MCF 10A (cell line): ENCODE results near the gene MTREX. TPM values are rescaled to one million over a fixed set of nuclear protein-coding genes. Genes with fewer than 3 reads are reported as not detected.

Experiments used
- BruUV-seq: library from RNA; stranded (reverse); fragments of 400-500 nt; replicated peaks from 2 replicates; lab custom pipeline; 2021; lab: Mats Ljungman, UMichigan
- CTCF ChIA-PET: fragments of 300-600 bp; sonication (Branson Sonifier 250); formaldehyde crosslinking; extraction: SDS; loops from one replicate; lab custom pipeline; 2021; ENCODE audit warnings: antibody characterized with exemption, inconsistent platforms; lab: Yijun Ruan, JAX
- POLR2A ChIA-PET: fragments of 300-600, 350-650 bp; sonication (Branson Sonifier 250); formaldehyde crosslinking; extraction: SDS; loops from one replicate; lab custom pipeline; 2020; ENCODE audit warnings: antibody characterized with exemption, inconsistent platforms; lab: Yijun Ruan, JAX
- DNase-seq: peaks from one replicate; pipeline ENCODE4 v3.0.0-alpha.2; 2018; ENCODE audit not compliant: unreplicated experiment
- H3K27ac Mint-ChIP-seq: one replicate; pipeline ENCODE4 v1.8.0; 2022; ENCODE audit warnings: mild to moderate bottlenecking, low read depth, mixed read lengths; ENCODE audit not compliant: unreplicated experiment
- H3K27me3 Mint-ChIP-seq: one replicate; pipeline ENCODE4 v1.8.0; 2022; ENCODE audit warnings: mixed read lengths; ENCODE audit not compliant: insufficient read depth, unreplicated experiment
- H3K36me3 Mint-ChIP-seq: one replicate; pipeline ENCODE4 v1.8.0; 2022; ENCODE audit warnings: mild to moderate bottlenecking, moderate library complexity, mixed read lengths; ENCODE audit not compliant: insufficient read depth, unreplicated experiment
- H3K4me1 Mint-ChIP-seq: one replicate; pipeline ENCODE4 v1.8.0; 2022; ENCODE audit warnings: mixed read lengths; ENCODE audit not compliant: insufficient read depth, unreplicated experiment
- H3K4me3 Mint-ChIP-seq: one replicate; pipeline ENCODE4 v1.8.0; 2022; ENCODE audit warnings: mild to moderate bottlenecking, moderate library complexity, mixed read lengths; ENCODE audit not compliant: unreplicated experiment
- H3K9me3 Mint-ChIP-seq: one replicate; pipeline ENCODE4 v1.8.0; 2022; ENCODE audit warnings: mixed read lengths; ENCODE audit not compliant: unreplicated experiment
- intact Hi-C: fragments of 100-400 bp; cut with micrococcal nuclease; formaldehyde crosslinking; loops from 2 replicates; pipeline ENCODE4 v1.14.1; 2022
- total RNA-seq: library from RNA; stranded (reverse); gene quantifications from 2 replicates; pipeline ENCODE4 v1.2.3, GENCODE V29; 2022
- TF ChIP-seq, protein P1 (sequence below): fragments of 200-600 bp; IDR thresholded peaks from one replicate; pipeline ENCODE4 v1.8.0; 2022; ENCODE audit warnings: antibody characterized with exemption, mild to moderate bottlenecking; ENCODE audit not compliant: unreplicated experiment

The MTREX gene
- total RNA-seq, 1 experiment from 2014 or later = 118 TPM

DNA sequence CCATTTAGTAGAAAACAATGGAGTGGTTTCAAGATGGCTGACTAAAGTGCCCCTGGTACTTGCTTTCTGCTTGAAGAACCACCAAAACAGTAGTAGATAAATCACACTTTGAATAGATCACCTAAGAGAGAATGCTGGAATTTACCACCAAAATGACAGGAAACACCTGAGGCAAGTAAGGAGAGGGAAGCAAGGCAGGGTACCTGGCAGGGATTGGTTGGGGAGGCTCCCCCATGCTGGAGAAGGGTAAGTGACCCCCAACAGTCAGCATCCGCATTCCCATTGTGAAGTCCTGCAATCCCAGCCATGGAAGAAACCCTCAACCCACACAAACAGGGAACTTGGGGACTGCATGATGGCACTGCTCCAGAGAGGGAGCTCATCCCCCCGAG is 121.4 kb downstream of the MTREX start:
- Mint-ChIP-seq H3K36me3 (peaks cover 76% of the 10 kb centered on the region), H3K27ac (no peak overlapping the region), H3K9me3 (peaks cover 4% of the 10 kb centered on the region), H3K4me3 (no peak overlapping the region), H3K4me1 (no peaks in the 10 kb centered on the region), H3K27me3 (no peaks in the 10 kb centered on the region)
- TF ChIP-seq, protein P1, sequence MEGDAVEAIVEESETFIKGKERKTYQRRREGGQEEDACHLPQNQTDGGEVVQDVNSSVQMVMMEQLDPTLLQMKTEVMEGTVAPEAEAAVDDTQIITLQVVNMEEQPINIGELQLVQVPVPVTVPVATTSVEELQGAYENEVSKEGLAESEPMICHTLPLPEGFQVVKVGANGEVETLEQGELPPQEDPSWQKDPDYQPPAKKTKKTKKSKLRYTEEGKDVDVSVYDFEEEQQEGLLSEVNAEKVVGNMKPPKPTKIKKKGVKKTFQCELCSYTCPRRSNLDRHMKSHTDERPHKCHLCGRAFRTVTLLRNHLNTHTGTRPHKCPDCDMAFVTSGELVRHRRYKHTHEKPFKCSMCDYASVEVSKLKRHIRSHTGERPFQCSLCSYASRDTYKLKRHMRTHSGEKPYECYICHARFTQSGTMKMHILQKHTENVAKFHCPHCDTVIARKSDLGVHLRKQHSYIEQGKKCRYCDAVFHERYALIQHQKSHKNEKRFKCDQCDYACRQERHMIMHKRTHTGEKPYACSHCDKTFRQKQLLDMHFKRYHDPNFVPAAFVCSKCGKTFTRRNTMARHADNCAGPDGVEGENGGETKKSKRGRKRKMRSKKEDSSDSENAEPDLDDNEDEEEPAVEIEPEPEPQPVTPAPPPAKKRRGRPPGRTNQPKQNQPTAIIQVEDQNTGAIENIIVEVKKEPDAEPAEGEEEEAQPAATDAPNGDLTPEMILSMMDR = no peak
- ChIA-PET POLR2A (interaction anchor here (1.0 kb wide), 1 partner anchor 21 kb away, joined by 3 read pairs; no protein-coding TSS in a partner anchor), CTCF (interaction anchor here (0.7 kb wide), 1 partner anchor 13 kb away, joined by 3 read pairs; no protein-coding TSS in a partner anchor)
- BruUV-seq = no TSS peak
- intact Hi-C loops = no loop called here
- no peak for DNase-seq

DNA sequence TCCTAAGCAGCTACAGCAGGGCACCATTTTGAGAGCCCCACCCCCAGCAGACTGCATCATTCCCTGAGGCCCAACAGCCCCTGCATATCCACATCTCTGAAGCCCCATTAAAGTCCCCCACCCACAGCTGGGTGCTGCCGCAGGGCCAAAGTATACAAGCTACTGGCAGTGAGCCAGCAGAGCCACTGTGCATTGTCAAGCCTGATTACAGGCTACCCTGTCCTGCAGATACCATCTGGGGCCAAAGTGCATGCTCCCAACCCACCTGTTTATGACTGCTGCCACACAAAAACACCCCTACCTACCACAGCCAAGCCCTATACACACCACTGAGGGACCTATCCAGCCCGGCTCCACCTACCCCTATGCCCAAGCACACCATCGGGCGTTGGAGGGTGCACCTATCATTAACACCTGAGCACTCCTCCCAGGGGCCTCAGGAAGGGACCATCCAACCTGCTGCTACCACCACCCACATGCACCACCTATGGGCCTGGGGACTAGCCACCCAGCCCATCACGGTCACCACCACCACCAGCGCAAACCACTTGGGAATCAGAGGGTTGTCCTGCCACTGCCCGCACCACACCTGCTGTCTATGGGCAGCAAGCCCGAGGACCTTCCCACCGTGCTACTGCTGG is 121.9 kb downstream of the MTREX start:
- BruUV-seq = no TSS peak
- Mint-ChIP-seq H3K36me3 (peaks cover 76% of the 10 kb centered on the region), H3K4me3 (no peak overlapping the region), H3K9me3 (peaks cover 9% of the 10 kb centered on the region), H3K27ac (no peak overlapping the region), H3K27me3 (no peaks in the 10 kb centered on the region), H3K4me1 (no peaks in the 10 kb centered on the region)
- CTCF ChIA-PET = no interaction called here
- POLR2A ChIA-PET = no interaction called here
- DNase-seq = no peak
- TF ChIP-seq, protein P1 = no peak
- intact Hi-C loops = no loop called here

DNA sequence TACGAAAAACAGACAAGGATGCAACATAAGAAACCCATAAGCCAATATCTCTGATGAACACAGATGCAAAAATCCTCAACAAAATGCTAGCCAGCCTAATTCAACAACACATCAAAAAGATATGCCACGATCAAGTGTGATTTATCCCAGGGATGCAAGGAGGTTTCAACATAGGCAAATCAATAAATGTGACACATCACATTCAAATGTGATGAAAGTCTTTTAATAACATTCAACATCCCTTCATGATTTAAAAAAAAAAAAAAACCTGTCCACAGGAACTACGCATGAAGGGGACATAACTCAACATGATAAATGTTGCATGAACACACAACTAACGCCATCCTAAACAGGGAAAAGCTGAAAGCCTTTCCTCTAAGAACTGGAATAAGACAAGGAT is 124.8 kb downstream of the MTREX start:
- POLR2A ChIA-PET = interaction anchor here (0.6 to 0.7 kb wide), 2 partner anchors 259 to 631 kb away, joined by 3 read pairs; no protein-coding TSS in a partner anchor
- Mint-ChIP-seq H3K9me3 (peaks cover 18% of the 10 kb centered on the region), H3K4me1 (peaks cover 3% of the 10 kb centered on the region), H3K4me3 (no peak overlapping the region), H3K27me3 (no peaks in the 10 kb centered on the region), H3K36me3 (peaks cover 61% of the 10 kb centered on the region), H3K27ac (no peak overlapping the region)
- intact Hi-C loops = no loop called here
- BruUV-seq = no TSS peak
- TF ChIP-seq, protein P1 = no peak
- CTCF ChIA-PET = no interaction called here
- no peak for DNase-seq

- ChIA-PET CTCF (interaction anchor here (0.6 to 0.7 kb wide), 2 partner anchors 20 to 253 kb away, joined by 3 read pairs; no protein-coding TSS in a partner anchor), POLR2A (interaction anchor here (0.7 to 1.9 kb wide), 8 partner anchors 12 to 743 kb away, joined by 3 to 8 read pairs (median 3); no protein-coding TSS in a partner anchor)
- H3K27me3 Mint-ChIP-seq = no peaks in the 10 kb centered on the region
- peak; percentile 31 for DNase-seq
- BruUV-seq = no TSS peak
- peak overlapping the region; percentile 67 for H3K4me3 Mint-ChIP-seq
- TF ChIP-seq, protein P1 = no peak
- H3K4me1 Mint-ChIP-seq = peaks cover 17% of the 10 kb centered on the region
- intact Hi-C loops = no loop called here
- peaks cover 30% of the 10 kb centered on the region for H3K36me3 Mint-ChIP-seq
- H3K27ac Mint-ChIP-seq = peak overlapping the region; percentile 99
- peaks cover 18% of the 10 kb centered on the region for H3K9me3 Mint-ChIP-seq
Measured at GRCh38 chr5:55437452-55437851, 129.7 kb downstream of the MTREX start.
